DND-41 (cell line): ENCODE measurements around the gene GLS.

Source experiments
- ATAC-seq: fragments of 200-7000 bp; cut with Tn5 transposase; 3 replicates; pipeline ENCODE4 v1.9.1; 2021; ENCODE audit warnings: low read depth; ENCODE audit not compliant: insufficient read depth
- DNase-seq: peaks from one replicate; pipeline ENCODE4 v3.0.0-alpha.2; 2020
- H2AFZ ChIP-seq: 2 replicates; pipeline ENCODE4 v1.6.0; 2012; ENCODE audit warnings: low read depth, low read length
- H3K27ac ChIP-seq: 2 replicates; pipeline ENCODE4 v1.5.1; 2012; ENCODE audit warnings: low read length, inconsistent platforms
- H3K27me3 ChIP-seq: fragments of 200-600 bp; sonication (generic); 2 replicates; pipeline ENCODE4 v1.6.0; 2012; ENCODE audit warnings: low read length, mild to moderate bottlenecking, inconsistent platforms; ENCODE audit not compliant: insufficient read depth, poor library complexity
- H3K36me3 ChIP-seq: 2 replicates; pipeline ENCODE4 v1.5.1; 2012; ENCODE audit warnings: low read length, inconsistent platforms; ENCODE audit not compliant: insufficient read depth
- H3K4me1 ChIP-seq: 2 replicates; pipeline ENCODE4 v1.5.1; 2012; ENCODE audit warnings: mild to moderate bottlenecking, low read length; ENCODE audit not compliant: insufficient read depth
- H3K4me2 ChIP-seq: 2 replicates; pipeline ENCODE4 v1.6.0; 2012; ENCODE audit warnings: mild to moderate bottlenecking, moderate library complexity, low read length, inconsistent platforms; ENCODE audit not compliant: insufficient read depth
- H3K4me3 ChIP-seq, 2 experiments: fragments of 200-600 bp in 1 of 2; shearing (Covaris generic) in 1 of 2; 2 replicates each; pipeline ENCODE4 v1.5.1; 2012 to 2016; ENCODE audit warnings: inconsistent platforms in 2 of 2, low read length in 2 of 2, mild to moderate bottlenecking in 2 of 2, low read depth in 1 of 2, moderate library complexity in 1 of 2
- H3K79me2 ChIP-seq: 2 replicates; pipeline ENCODE4 v1.6.0; 2012; ENCODE audit warnings: low read length, inconsistent platforms; ENCODE audit not compliant: insufficient read depth
- H3K9ac ChIP-seq: 2 replicates; pipeline ENCODE4 v1.6.0; 2012; ENCODE audit warnings: low read depth, mild to moderate bottlenecking, inconsistent platforms, low read length, moderate library complexity
- H3K9me3 ChIP-seq: 2 replicates; pipeline ENCODE4 v1.5.1; 2012; ENCODE audit warnings: low read length, moderate library complexity, mild to moderate bottlenecking, inconsistent platforms; ENCODE audit not compliant: insufficient read depth, severe bottlenecking
- H4K20me1 ChIP-seq: 2 replicates; pipeline ENCODE4 v1.6.0; 2012; ENCODE audit warnings: low read length; ENCODE audit not compliant: insufficient read depth
- CTCF ChIP-seq: IDR thresholded peaks from 2 replicates; pipeline ENCODE4 v1.5.1; 2012; ENCODE audit warnings: borderline replicate concordance, low read length, moderate library complexity, mild to moderate bottlenecking; ENCODE audit not compliant: poor library complexity, severe bottlenecking; ENCODE audit errors: extremely low read depth
- EZH2 ChIP-seq: IDR thresholded peaks from 3 replicates; pipeline ENCODE4 v1.6.1; 2012; ENCODE audit warnings: borderline replicate concordance, low read depth, mild to moderate bottlenecking, moderate library complexity, low read length, inconsistent platforms; ENCODE audit not compliant: severe bottlenecking

Gene GLS

GRCh38 chr2:190877436-190877835, 3.2 kb upstream of the GLS start:
- DNase-seq (no peak), ATAC-seq (no peak)
- H3K4me1 ChIP-seq = peaks cover 31% of the 10 kb centered on the region
- H4K20me1 ChIP-seq = peaks cover 13% of the 10 kb centered on the region
- H3K9me3 ChIP-seq = no peaks in the 10 kb centered on the region
- H3K27me3 ChIP-seq = no peaks in the 10 kb centered on the region
- peaks cover 8% of the 10 kb centered on the region; the same call in 1 of the 2 replicates for H3K36me3 ChIP-seq
- H3K4me3 ChIP-seq = no peak overlapping the region
- peaks cover 21% of the 10 kb centered on the region for H3K79me2 ChIP-seq
- TF ChIP-seq EZH2 (no peak), CTCF (no peak)
- no peak overlapping the region for H3K4me2 ChIP-seq
- H3K27ac ChIP-seq = no peak overlapping the region
- no peak overlapping the region for H2AFZ ChIP-seq
- H3K9ac ChIP-seq = no peak overlapping the region

- Histone ChIP-seq H3K9ac (peak overlapping the region; percentile 98), H3K4me1 (peaks cover 54% of the 10 kb centered on the region), H3K9me3 (no peaks in the 10 kb centered on the region), H3K27me3 (no peaks in the 10 kb centered on the region), H2AFZ (peak overlapping the region; percentile 100), H3K4me2 (peak overlapping the region; percentile 99), H3K79me2 (peaks cover 44% of the 10 kb centered on the region), H3K36me3 (peaks cover 30% of the 10 kb centered on the region), H4K20me1 (peaks cover 35% of the 10 kb centered on the region), H3K27ac (peak overlapping the region; percentile 97), H3K4me3 (peak overlapping the region; percentile 36 to 91; a peak in 3 of 4 replicates)
- DNase-seq (no peak), ATAC-seq (no peak)
- no peak for TF ChIP-seq EZH2
- TF ChIP-seq CTCF = no peak
Measured at GRCh38 chr2:190879474-190880377, 895 bp upstream of the GLS start.

GRCh38 chr2:190881084-190881597, 520 bp downstream of the GLS start:
- H2AFZ ChIP-seq = peak overlapping the region; percentile 84
- TF ChIP-seq CTCF (no peak), EZH2 (no peak)
- peak overlapping the region; percentile 94 for H3K27ac ChIP-seq
- H4K20me1 ChIP-seq = peaks cover 47% of the 10 kb centered on the region
- peaks cover 55% of the 10 kb centered on the region for H3K4me1 ChIP-seq
- H3K79me2 ChIP-seq = peaks cover 58% of the 10 kb centered on the region
- H3K4me3 ChIP-seq = peak overlapping the region; percentile 91 to 96
- ATAC-seq = no peak; the same call in 2 of the 3 replicates
- DNase-seq = no peak
- H3K9me3 ChIP-seq = no peaks in the 10 kb centered on the region
- H3K27me3 ChIP-seq = no peaks in the 10 kb centered on the region
- H3K9ac ChIP-seq = peak overlapping the region; percentile 98
- H3K36me3 ChIP-seq = peaks cover 40% of the 10 kb centered on the region
- H3K4me2 ChIP-seq = peak overlapping the region; percentile 99
